Loucy (cell line): ENCODE results near the gene NCAM1.

Experiments
- CTCF ChIP-seq: fragments of 200-600 bp; sonication (generic); conservative IDR thresholded peaks from 2 replicates; pipeline ENCODE4 v1.5.1; 2014; ENCODE audit warnings: mild to moderate bottlenecking, antibody characterized with exemption, low read length
- EZH2phosphoT487 ChIP-seq: fragments of 200-600 bp; IDR thresholded peaks from 2 replicates; pipeline ENCODE4 v1.6.1; 2018; ENCODE audit warnings: antibody characterized with exemption, mild to moderate bottlenecking, moderate library complexity, borderline replicate concordance

- TF ChIP-seq CTCF (no peak), EZH2phosphoT487 (no peak)
Measured at GRCh38 chr11:112993808-112994207, 32.6 kb downstream of the NCAM1 start.
